ENCODE data around the gene NCR2.
A peak's percentile ranks its signal among the peaks of the same experiment; 100 is the strongest.
"Not testable (repeated sequence)": the region's sequence is repeated elsewhere in the genome, so short reads cannot be mapped to it uniquely, and the experiment has no call there.

The NCR2 gene, protein sequence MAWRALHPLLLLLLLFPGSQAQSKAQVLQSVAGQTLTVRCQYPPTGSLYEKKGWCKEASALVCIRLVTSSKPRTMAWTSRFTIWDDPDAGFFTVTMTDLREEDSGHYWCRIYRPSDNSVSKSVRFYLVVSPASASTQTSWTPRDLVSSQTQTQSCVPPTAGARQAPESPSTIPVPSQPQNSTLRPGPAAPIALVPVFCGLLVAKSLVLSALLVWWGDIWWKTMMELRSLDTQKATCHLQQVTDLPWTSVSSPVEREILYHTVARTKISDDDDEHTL

GRCh38 chr6:41335296-41335695, at the start of gene NCR2:
Gene NCR2, plus strand, starts transcription at chr6:41335608. Its CDS starts 269 bp downstream, at chr6:41335877.
- DNase-seq = no peak

DNA sequence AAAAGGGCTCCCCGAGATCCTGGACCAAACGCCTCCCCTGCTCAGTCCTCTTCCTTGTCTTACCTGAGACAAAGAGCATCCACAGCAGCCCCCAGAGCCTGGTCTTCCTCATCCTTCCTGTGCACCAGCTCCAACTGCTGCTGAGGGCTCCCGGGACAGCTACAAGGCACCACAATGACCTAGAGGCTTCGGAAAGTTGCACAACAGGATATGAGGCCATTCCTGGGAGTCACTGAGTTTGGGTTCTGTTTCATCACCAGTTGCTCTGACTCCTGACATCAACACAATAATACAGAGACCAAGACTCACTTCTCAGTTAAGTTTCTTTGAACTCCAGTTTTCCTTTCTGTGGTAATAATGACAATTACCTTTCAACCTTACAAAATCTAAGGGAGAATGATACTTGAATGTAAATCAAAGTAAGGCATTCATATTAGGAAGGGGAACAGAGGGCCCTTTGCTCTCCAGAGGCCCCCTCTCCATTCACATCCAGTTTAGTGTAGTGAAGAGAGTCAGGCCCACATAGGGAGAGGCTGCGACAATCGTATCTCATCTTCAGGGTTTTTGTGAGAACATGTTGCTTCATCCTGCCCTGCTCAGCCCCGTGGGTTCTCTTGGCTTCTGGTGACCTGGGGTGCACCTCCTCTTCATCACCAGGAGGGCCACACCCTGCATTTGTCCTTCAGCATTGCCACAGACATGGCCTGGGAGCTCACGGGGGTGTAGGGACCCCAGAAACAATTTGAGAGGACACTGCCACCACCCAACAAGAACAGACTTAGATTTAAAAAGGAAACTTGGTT, 48.7 kb upstream of the NCR2 start, which contains the start of gene TREM1:
TREM1 (minus strand) TSS at position 139 of the 803 bp plus-strand sequence; CDS start at position 112, 27 bp downstream.
- no peak for DNase-seq

DNA sequence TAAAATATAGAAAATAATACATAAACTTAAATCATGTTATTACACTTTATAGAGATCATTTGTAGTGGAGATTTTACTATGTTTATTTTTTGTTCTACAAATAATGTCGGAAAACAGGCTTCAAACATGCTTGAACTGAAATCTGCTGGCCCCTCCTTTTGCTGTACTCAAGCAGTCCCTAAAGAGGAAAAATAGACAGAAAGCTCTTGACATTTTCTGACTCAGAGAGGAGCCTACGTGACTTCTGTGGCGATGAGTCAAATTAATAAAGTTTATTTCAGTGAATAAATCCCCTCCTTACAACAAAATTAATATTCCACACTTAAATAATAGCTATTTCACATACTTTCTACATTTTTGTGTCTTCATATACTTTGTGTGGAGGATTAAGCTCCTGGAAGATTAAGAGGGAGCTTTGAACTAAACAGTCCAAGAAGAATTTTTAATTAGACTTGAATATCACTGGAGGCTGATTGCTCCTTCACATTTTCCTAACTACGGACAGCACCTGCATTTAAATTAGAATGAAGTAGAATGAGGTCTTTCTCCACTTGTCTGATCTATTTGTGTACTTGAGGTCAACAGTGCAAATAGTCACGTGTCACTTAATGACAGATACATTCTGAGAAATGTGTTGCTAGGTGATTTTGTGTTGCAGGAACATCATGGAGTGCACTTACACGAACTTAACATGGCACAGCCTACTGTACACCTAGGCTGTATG, 47.2 kb upstream of the NCR2 start:
- no peak for DNase-seq

GRCh38 chr6:41288754-41289129, 46.7 kb upstream of the NCR2 start:
- no peak for DNase-seq

DNA sequence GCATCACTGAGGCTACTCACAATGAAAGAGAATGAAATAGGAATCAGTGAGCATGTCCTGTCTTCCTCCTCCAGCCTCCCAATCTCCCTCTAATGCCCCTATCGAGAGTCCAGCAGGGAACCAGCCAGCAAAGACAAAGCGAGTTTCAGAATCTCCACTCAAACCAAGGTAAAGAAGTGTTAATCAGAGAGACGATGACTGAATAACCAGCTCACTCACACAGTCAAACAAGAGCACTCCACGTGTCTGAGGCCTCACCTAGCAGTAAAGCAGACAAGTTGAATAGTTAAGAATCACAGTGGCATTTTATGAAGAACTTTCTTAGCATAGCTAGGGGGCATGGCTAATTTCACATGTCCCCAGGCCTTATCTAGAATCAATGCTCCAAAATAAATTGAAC, 45.6 kb upstream of the NCR2 start:
- no peak for DNase-seq

DNA sequence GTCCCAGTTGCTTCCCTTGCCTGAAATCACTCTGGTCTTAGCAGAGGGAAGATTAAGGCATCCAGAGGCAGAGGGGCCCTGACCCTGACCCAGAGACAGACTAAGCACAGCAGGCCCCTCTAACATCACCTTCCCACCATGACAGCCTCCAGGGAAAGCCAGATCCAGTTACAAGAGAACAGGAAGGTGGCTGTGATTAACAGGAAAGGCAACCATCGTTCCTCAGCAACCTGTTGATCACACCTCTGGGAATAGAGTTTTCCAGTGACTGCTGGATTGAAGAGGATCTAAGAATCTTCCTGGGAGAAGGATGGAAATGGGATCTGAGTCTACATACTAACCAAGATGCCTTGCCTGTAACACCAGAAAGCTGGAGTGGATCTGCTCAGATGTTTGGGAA, 43.7 kb upstream of the NCR2 start:
- no peak for DNase-seq

GRCh38 chr6:41294214-41294872, 41.1 kb upstream of the NCR2 start:
- no peak for DNase-seq

GRCh38 chr6:41297248-41297647, 38.2 kb upstream of the NCR2 start:
- not testable (repeated sequence) for DNase-seq

DNA sequence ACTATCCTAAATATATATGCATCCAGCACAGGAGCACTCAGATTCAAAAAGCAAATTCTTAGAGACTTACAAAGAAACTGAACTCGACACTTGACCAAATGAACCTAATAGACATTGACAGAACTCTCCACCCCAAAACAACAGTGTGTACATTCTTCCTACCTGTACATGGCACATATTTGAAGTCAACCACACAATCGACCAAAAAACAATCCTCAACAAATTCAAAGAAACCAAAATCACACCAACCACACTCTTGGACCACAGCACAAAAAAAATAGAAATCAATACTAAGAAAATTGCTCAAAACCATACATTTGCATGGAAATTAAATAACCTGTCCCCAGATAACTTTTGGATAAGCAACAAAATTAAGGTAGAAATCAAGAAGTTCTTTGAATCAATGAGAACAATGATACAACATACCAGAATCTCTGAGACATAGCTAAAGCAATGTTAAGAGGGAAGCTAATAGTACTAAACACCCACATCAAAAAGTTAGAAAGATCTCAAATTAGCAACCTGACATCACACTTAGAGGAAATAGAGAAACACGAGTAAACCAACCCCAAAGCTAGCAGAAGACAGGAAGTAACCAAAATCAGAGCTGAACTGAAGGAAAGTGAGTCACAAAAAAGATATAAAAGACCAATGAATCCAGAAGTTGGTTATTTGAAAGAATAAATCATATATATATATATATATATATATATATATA, 36.5 kb upstream of the NCR2 start:
- no peak for DNase-seq

DNA sequence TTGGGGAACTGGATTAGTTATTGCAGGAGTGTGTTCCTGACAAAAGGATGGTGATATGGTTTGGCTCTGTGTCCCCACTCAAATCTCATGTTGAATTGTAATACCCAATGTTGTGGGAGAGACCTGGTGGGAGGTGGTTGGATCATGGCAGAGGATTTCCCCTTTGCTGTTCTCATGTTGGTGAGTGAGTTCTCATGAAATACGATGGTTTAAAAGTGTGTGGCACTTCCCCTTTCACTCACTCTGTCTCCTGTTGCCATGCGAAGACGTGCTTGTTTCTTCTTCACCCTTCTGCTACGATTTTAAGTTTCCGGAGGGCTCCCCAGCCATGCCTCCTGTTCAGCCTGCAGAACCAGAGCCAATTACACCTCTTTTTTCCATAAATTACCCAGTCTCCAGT, 32.8 kb upstream of the NCR2 start:
- DNase-seq = no peak

- DNase-seq = no peak
Measured at GRCh38 chr6:41306187-41306854, 29.1 kb upstream of the NCR2 start.

DNA sequence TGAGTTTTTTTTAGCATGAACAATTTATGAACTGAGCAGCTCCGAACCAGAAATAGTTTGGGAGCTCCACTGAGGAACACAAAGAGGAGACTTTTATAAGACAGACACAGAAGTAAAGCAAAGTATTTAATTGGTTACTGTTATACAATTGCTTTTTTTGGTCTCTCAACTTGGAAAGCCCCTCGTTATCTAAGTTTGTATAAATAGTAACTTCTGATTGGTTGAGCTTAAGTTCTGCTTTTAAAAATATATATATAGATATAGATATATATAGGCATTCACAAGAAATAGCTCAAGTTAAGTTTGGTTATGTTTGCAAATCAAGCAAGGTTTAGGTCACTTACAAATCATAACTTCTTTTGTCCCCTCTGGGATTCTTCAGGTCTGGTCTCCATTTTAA, 20.2 kb upstream of the NCR2 start:
- no peak for DNase-seq

DNA sequence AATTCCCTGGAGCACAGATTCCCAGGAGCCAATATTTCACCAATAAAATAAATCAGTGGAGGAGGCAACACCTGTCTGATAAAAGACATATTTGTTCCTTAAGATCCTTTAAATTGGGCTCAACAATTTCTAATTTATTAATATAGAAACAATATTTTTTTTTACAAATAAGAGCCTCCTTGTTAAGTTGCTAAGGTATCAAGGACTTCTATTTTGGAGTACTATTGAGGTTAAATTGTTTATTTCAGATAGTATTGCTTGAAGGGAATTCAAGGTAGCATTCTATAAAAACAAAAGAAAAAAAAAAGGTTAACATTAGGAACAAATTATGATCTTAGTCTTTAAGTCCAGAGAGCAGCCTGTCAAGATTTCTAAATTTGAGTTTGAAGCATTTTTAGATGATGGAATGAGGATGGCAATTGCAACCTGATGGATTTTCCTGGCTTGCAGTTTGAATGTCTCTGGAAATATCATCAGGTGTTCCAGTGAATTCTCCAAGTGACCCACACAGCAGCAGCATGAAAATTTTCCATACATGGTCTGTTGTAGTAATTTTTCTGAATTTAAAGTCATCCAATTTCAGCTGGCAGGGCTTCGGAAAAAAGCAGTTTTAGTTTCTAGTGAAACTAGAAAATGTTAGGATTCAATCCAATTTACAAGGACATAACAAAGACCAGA, 19.3 kb upstream of the NCR2 start:
- DNase-seq = no peak

GRCh38 chr6:41318261-41318653, 17.2 kb upstream of the NCR2 start:
- DNase-seq = no peak

DNA sequence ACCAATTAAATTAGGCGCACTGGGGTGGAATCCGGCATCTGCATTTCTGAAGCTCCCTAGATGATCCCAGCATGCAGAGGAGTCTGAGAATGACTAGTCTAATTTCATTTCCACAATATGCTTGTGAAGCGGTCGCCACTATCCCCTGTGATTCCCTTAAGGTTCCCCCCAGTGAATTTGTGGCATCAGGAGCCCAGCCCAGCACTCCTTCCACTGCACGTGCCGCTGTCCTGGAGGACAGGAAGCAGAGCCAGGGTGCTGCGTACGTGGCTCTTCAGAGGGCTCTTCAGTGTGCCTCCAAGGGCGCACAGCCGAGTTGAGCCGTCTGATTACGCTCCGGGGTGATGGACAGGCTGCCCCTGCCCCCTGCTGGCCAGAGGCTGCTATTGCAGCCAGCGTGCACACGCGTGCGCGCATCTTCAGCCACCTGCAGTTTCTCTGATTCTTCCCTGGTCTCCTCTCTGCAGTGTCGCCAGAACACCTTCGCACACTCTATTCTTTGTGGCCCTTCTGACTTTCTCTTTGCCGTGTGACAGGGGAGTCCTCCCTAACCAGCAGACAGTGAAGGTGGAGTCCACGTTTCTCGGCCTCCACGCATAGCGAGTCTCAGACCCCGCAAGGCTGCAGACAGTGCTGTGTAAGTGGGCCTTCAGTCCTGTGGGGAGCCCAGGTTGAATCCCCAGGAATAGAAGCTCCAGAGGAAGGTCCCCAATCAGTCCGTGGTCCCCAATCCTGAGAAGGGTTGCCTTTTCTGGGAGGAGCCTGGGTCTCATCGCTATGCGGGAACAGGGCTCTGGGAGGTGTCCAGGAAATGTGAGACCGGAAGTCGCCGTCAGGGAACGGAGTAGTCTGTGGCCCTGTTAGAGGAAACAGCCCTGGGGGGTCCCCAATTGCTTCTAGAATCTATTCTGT, 16.5 kb upstream of the NCR2 start:
- DNase-seq = peak; percentile 91

GRCh38 chr6:41321183-41321582, 14.2 kb upstream of the NCR2 start:
- DNase-seq = no peak

GRCh38 chr6:41325446-41326066, 9.9 kb upstream of the NCR2 start:
- no peak for DNase-seq

DNA sequence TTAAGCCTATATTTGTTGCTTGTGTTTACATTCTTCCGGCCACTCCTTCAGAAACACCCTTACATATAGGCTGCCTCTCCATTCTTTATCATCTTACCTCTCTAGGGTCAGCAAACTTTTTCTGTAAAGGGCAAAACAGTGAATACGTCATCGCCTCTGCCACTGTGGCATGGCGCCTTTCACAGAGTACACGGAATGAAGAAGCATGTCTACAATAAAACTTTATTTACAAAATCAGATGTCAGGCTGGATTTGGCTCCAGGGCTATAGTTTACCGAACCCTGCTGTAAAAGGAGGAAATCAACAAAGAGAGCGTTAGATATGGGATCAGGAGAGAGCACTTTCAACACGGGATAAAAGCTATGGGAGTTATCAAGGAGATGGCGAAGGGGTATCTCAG, 9.3 kb upstream of the NCR2 start:
- no peak for DNase-seq

DNA sequence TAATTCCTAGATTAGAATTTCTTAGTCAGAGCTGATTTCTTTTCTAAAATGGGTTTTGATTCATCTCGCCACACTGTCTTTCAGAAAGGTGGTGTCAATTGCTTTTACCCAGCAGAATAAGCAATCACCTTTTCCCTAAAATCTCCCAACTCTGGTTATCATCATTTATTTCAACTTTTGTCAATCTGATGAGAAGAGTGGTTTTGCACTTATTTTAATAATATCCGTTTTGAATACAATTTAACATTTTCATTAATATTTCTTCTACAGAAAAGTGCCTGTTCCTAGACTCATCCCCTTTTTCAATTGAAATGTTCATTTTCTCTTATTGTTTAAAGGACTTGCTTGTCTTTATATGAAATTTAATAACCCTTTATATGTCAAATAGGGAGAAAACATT, 8.2 kb upstream of the NCR2 start:
- no peak for DNase-seq
